Measurements from ENCODE around the gene SLC9A9.

Gene SLC9A9

DNA sequence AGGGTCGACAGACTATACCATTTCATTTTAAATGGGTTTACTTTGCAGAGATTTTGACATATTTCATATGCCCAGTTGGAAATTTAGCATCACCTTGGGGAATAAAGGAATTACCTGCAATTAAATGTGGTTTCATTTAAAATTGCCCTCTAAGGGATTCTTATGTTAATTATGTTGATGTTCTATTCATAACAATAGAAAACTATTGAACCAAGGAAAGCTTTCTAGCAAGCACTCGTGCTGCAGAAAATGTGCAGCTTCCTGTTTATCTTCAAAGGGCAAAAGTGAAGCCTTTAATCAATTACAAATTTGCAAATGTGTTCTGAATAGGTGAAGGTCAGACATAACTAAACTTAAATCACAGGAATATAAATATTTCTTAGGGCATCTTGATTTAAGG lies 376.6 kb downstream of the SLC9A9 start:
- Histone ChIP-seq H3K27ac (no peak overlapping the region), H3K36me3 (no peaks in the 10 kb centered on the region), H3K9me3 (ENCODE audit: severe bottlenecking) (no peaks in the 10 kb centered on the region), H3K4me3 (ENCODE audit: low read depth, low read length) (no peak overlapping the region), H3K27me3 (ENCODE audit: insufficient read depth, low read depth, severe bottlenecking) (no peaks in the 10 kb centered on the region)
- no peak for DNase-seq
- TF ChIP-seq, protein P1, sequence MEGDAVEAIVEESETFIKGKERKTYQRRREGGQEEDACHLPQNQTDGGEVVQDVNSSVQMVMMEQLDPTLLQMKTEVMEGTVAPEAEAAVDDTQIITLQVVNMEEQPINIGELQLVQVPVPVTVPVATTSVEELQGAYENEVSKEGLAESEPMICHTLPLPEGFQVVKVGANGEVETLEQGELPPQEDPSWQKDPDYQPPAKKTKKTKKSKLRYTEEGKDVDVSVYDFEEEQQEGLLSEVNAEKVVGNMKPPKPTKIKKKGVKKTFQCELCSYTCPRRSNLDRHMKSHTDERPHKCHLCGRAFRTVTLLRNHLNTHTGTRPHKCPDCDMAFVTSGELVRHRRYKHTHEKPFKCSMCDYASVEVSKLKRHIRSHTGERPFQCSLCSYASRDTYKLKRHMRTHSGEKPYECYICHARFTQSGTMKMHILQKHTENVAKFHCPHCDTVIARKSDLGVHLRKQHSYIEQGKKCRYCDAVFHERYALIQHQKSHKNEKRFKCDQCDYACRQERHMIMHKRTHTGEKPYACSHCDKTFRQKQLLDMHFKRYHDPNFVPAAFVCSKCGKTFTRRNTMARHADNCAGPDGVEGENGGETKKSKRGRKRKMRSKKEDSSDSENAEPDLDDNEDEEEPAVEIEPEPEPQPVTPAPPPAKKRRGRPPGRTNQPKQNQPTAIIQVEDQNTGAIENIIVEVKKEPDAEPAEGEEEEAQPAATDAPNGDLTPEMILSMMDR (IDR thresholded peaks at IDR 0.05; ENCODE audit: low read depth, low read length), result no peak

GRCh38 chr3:143469159-143469558 lies 379.1 kb downstream of the SLC9A9 start:
- Histone ChIP-seq H3K27me3 (ENCODE audit: insufficient read depth, low read depth, severe bottlenecking) (no peaks in the 10 kb centered on the region), H3K36me3 (no peaks in the 10 kb centered on the region), H3K4me3 (ENCODE audit: low read depth, low read length) (no peak overlapping the region), H3K9me3 (ENCODE audit: severe bottlenecking) (no peaks in the 10 kb centered on the region), H3K27ac (no peak overlapping the region)
- no peak for DNase-seq
- TF ChIP-seq, protein P1 (IDR thresholded peaks at IDR 0.05; ENCODE audit: low read depth, low read length), result no peak

GRCh38 chr3:143465666-143466065 lies 382.6 kb downstream of the SLC9A9 start:
- H3K27ac ChIP-seq, result no peak overlapping the region
- no peaks in the 10 kb centered on the region for H3K27me3 ChIP-seq (ENCODE audit: insufficient read depth, low read depth, severe bottlenecking)
- no peak overlapping the region for H3K4me3 ChIP-seq (ENCODE audit: low read depth, low read length)
- DNase-seq, result no peak
- H3K9me3 ChIP-seq (ENCODE audit: severe bottlenecking), result no peaks in the 10 kb centered on the region
- no peaks in the 10 kb centered on the region for H3K36me3 ChIP-seq
- TF ChIP-seq, protein P1 (IDR thresholded peaks at IDR 0.05; ENCODE audit: low read depth, low read length), result no peak

DNA sequence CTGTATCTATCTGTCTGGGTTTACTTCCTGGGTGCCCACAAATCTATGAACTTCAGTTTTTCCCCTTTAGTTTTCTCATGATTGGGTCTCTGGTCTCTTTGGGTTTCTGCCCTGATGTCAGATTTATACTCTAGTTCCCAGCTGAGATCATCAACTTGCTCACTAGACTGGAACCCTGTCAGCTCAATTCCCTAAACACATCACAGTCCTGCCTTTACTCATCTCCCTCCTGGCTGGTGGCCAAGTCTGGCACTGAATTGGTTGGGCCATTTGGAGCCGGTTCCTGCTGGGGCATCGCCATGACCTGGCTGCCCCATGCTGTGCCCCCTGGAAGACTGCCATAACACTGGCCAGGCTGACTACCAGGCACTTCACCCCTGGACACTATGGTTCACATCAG lies 383.4 kb downstream of the SLC9A9 start:
- DNase-seq, result no peak
- H3K9me3 ChIP-seq (ENCODE audit: severe bottlenecking), result no peaks in the 10 kb centered on the region
- TF ChIP-seq, protein P1 (IDR thresholded peaks at IDR 0.05; ENCODE audit: low read depth, low read length), result no peak

DNA sequence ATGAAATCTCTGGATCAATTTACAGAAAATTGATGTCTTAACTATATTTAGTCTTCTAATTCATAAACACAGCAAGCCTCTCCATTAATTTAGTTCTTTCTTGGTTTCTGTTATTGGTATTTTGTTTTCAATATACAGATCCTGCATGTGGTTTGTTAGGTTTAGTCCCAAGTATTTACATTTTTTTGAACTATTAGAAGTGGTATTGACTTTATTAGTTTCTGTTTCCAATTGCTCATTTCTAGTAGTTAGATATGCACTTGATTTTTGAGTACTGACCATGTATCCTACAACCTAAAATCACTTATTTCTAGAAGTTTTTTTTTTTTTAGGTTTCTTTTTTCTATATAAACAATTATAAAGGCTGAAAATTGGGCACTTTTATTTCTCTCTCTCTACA lies 392.8 kb downstream of the SLC9A9 start:
- Histone ChIP-seq H3K27me3 (ENCODE audit: insufficient read depth, low read depth, severe bottlenecking) (no peaks in the 10 kb centered on the region), H3K36me3 (no peaks in the 10 kb centered on the region), H3K4me3 (ENCODE audit: low read depth, low read length) (no peak overlapping the region), H3K9me3 (ENCODE audit: severe bottlenecking) (no peaks in the 10 kb centered on the region), H3K27ac (no peak overlapping the region)
- TF ChIP-seq, protein P1 (IDR thresholded peaks at IDR 0.05; ENCODE audit: low read depth, low read length), result no peak
- no peak for DNase-seq

More for the DNA sequence above, 383.4 kb downstream of the SLC9A9 start:
- Histone ChIP-seq H3K27ac (no peak overlapping the region), H3K4me3 (ENCODE audit: low read depth, low read length) (no peak overlapping the region), H3K36me3 (no peaks in the 10 kb centered on the region), H3K27me3 (ENCODE audit: insufficient read depth, low read depth, severe bottlenecking) (no peaks in the 10 kb centered on the region)

GRCh38 chr3:143450632-143451031 lies 397.6 kb downstream of the SLC9A9 start:
- no peak overlapping the region for H3K4me3 ChIP-seq (ENCODE audit: low read depth, low read length)
- DNase-seq, result no peak
- no peaks in the 10 kb centered on the region for H3K27me3 ChIP-seq (ENCODE audit: insufficient read depth, low read depth, severe bottlenecking)
- TF ChIP-seq, protein P1 (IDR thresholded peaks at IDR 0.05; ENCODE audit: low read depth, low read length), result no peak
- H3K9me3 ChIP-seq (ENCODE audit: severe bottlenecking), result no peaks in the 10 kb centered on the region
- H3K36me3 ChIP-seq, result no peaks in the 10 kb centered on the region
- H3K27ac ChIP-seq, result no peak overlapping the region
